ENCODE results near the gene PFKL.

- TF ChIP-seq POLR2AphosphoS5 (IDR thresholded peaks at IDR 0.05) (no peak), CTCF (IDR thresholded peaks at IDR 0.05) (no peak), POLR2A (IDR thresholded peaks at IDR 0.05) (no peak)
These were observed 13.6 kb downstream of the PFKL start for GRCh38 chr21:44313451-44313850.
